ENCODE results near the gene IGLL5. TPM values are rescaled to one million over a fixed set of nuclear protein-coding genes. Genes with fewer than 3 reads are reported as not detected.

The IGLL5 gene
- total and polyA plus RNA-seq, 2 of the 13 experiments (the other 11 are each of a cell fraction or from before 2014, with no cell fraction given): not detected

DNA sequence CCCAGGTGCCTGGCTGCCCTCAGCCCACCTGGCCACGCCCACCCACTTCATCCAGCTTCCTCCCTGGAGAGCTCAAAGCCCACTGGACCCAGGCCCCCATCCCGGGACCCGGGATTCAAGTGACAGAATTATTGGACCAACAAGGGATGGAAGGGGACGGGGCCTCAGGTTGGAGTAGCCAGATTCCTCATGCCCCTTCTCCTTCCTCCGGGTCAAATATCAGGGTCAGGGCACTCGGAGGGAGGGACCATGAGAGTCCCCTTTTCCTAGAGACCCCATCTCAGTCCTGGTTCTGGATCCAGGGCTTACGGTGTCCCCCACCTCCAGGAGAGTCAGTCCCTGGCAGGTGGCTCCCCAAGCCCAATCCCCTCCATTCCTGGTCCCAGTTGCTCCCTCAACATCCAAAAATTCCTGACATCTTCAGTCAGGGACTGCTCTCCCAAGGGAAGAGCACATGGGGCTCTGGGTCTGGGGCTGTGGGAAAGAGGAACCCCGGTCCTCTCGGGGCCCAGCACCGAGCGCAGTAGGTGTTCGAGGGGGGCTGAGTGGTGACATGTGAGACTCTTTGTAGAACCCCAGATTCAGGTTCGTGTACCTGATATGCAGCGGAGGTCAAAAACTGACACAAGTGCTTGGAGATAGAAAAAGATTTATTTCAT lies 37.7 kb downstream of the IGLL5 start:
- no peak overlapping the region for H2AFZ ChIP-seq (ENCODE audit: low read length)
- H3K9ac ChIP-seq (ENCODE audit: insufficient read depth, low read depth, low read length): no peak overlapping the region
- in situ Hi-C loops (cut with HindIII; ENCODE audit: extremely low pct_ligation_motif_present, low pct_unique_long_range_greater_than_20kb) (no loop called here), intact Hi-C loops (cut with micrococcal nuclease; ENCODE audit: unreplicated experiment) (no loop called here)
- ATAC-seq (no peak), FAIRE-seq (no peak), DNase-seq (ENCODE audit: low spot score) (no peak)
- no peak overlapping the region for H3K4me2 ChIP-seq (ENCODE audit: low read depth, low read length)
- no peaks in the 10 kb centered on the region for H3K9me3 ChIP-seq (ENCODE audit: low read length)
- no peaks in the 10 kb centered on the region for H3K36me3 ChIP-seq (replicated peaks in 1 of 2; ENCODE audit: control insufficient read depth in 1 of 2, insufficient read depth in 2 of 2, low read length in 2 of 2)
- no peak overlapping the region for H3K27ac ChIP-seq (ENCODE audit: extremely low read length, insufficient read depth, low read length)
- peaks cover 12 to 58% of the 10 kb centered on the region in 2 experiments; a peak in 4 of 5 replicates for H3K27me3 ChIP-seq (ENCODE audit: control insufficient read depth in 1 of 2, insufficient read depth in 2 of 2, low read length in 2 of 2)
- 18% methylated on average over 12 of the region's 14 CpGs for WGBS (ENCODE audit: low lambda C conversion rate)
- CTCF ChIA-PET (ENCODE audit: low intra/inter-chr PET ratio, low total read pairs): no interaction called here
- no peaks in the 10 kb centered on the region for H4K20me1 ChIP-seq (ENCODE audit: insufficient read depth, low read length)
- POLR2A ChIA-PET: no interaction called here
- H3K79me2 ChIP-seq (ENCODE audit: insufficient read depth, low read length): no peaks in the 10 kb centered on the region
- no peak overlapping the region for H3K4me3 ChIP-seq (replicated peaks in 1 of 3; ENCODE audit: insufficient read depth in 1 of 3, low read depth in 2 of 3, low read length in 3 of 3)
- no peak for TF ChIP-seq SMAD3 (CRISPR knock-in tag; IDR thresholded peaks at IDR 0.05)
- TF ChIP-seq, protein P1, sequence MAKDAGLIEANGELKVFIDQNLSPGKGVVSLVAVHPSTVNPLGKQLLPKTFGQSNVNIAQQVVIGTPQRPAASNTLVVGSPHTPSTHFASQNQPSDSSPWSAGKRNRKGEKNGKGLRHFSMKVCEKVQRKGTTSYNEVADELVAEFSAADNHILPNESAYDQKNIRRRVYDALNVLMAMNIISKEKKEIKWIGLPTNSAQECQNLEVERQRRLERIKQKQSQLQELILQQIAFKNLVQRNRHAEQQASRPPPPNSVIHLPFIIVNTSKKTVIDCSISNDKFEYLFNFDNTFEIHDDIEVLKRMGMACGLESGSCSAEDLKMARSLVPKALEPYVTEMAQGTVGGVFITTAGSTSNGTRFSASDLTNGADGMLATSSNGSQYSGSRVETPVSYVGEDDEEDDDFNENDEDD (CRISPR knock-in tag; IDR thresholded peaks at IDR 0.05; ENCODE audit: borderline replicate concordance): no peak
- TF ChIP-seq ZNF878 (CRISPR knock-in tag; IDR thresholded peaks at IDR 0.05): no peak
- TF ChIP-seq EHMT2 (IDR thresholded peaks at IDR 0.05; ENCODE audit: borderline replicate concordance, low read depth, low read length): no peak
- no peak for TF ChIP-seq TBX3 (IDR thresholded peaks at IDR 0.05; ENCODE audit: borderline replicate concordance)
- H3K4me1 ChIP-seq (ENCODE audit: insufficient read depth, low read length): no peaks in the 10 kb centered on the region
- no TSS peak for BruUV-seq (replicated peaks)

DNA sequence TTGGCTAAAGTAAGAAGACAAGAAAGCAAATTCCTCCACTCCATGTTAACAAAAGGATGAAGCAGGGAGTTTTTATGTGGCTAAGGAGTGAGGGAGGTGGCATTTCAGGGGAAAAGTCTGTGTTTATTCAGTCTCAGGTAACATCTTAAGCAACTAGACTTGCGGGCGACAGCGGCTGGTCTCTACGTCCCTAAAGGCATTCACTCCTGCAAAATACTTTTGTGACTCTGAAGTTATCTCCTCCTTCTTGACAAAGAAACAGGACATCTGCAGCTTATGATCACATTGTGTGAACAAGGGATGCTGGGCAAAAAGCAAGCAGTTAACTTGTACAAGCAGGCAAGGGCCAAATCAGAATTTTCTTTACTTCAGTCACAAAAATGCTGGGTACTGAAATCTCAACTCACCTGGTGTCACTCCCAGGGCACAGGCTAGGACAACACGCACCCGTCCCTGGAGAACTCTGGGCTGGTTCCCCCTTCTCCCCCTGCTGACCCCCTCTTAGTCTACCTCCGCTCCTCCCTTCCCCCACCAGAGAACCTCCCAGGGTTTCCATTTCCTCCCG lies 38.3 kb downstream of the IGLL5 start:
- DNase-seq (ENCODE audit: low spot score) (no peak), ATAC-seq (no peak), FAIRE-seq (no peak)
- no peaks in the 10 kb centered on the region for H3K36me3 ChIP-seq (replicated peaks in 1 of 2; ENCODE audit: control insufficient read depth in 1 of 2, insufficient read depth in 2 of 2, low read length in 2 of 2)
- no peaks in the 10 kb centered on the region for H3K79me2 ChIP-seq (ENCODE audit: insufficient read depth, low read length)
- no peak overlapping the region for H3K27ac ChIP-seq (ENCODE audit: extremely low read length, insufficient read depth, low read length)
- ChIA-PET CTCF (ENCODE audit: low intra/inter-chr PET ratio, low total read pairs) (no interaction called here), POLR2A (no interaction called here)
- in situ Hi-C loops (cut with HindIII; ENCODE audit: extremely low pct_ligation_motif_present, low pct_unique_long_range_greater_than_20kb): no loop called here
- H3K4me3 ChIP-seq (replicated peaks in 1 of 3; ENCODE audit: insufficient read depth in 1 of 3, low read depth in 2 of 3, low read length in 3 of 3): no peak overlapping the region
- 18% methylated on average over 8 of the region's 8 CpGs for WGBS (ENCODE audit: low lambda C conversion rate)
- no peaks in the 10 kb centered on the region for H3K4me1 ChIP-seq (ENCODE audit: insufficient read depth, low read length)
- peaks cover 12 to 57% of the 10 kb centered on the region in 2 experiments; a peak in 4 of 5 replicates for H3K27me3 ChIP-seq (ENCODE audit: control insufficient read depth in 1 of 2, insufficient read depth in 2 of 2, low read length in 2 of 2)
- no TSS peak for BruUV-seq (replicated peaks)
- H3K4me2 ChIP-seq (ENCODE audit: low read depth, low read length): no peak overlapping the region
- H2AFZ ChIP-seq (ENCODE audit: low read length): no peak overlapping the region
- no peaks in the 10 kb centered on the region for H4K20me1 ChIP-seq (ENCODE audit: insufficient read depth, low read length)
- no peaks in the 10 kb centered on the region for H3K9me3 ChIP-seq (ENCODE audit: low read length)
- H3K9ac ChIP-seq (ENCODE audit: insufficient read depth, low read depth, low read length): no peak overlapping the region
- intact Hi-C loops (cut with micrococcal nuclease; ENCODE audit: unreplicated experiment): no loop called here
- TF ChIP-seq, protein P2, sequence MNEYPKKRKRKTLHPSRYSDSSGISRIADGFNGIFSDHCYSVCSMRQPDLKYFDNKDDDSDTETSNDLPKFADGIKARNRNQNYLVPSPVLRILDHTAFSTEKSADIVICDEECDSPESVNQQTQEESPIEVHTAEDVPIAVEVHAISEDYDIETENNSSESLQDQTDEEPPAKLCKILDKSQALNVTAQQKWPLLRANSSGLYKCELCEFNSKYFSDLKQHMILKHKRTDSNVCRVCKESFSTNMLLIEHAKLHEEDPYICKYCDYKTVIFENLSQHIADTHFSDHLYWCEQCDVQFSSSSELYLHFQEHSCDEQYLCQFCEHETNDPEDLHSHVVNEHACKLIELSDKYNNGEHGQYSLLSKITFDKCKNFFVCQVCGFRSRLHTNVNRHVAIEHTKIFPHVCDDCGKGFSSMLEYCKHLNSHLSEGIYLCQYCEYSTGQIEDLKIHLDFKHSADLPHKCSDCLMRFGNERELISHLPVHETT (CRISPR knock-in tag; conservative IDR thresholded peaks at IDR 0.05): no peak
- TF ChIP-seq ZNF572 (CRISPR knock-in tag; IDR thresholded peaks at IDR 0.05) (no peak), HNF4A (CRISPR knock-in tag; IDR thresholded peaks at IDR 0.05) (no peak), CENPT (CRISPR knock-in tag; IDR thresholded peaks at IDR 0.05; ENCODE audit: low read depth) (no peak), NR2F1 (CRISPR knock-in tag; IDR thresholded peaks at IDR 0.05) (no peak), RBM39 (IDR thresholded peaks at IDR 0.05; ENCODE audit: low read depth, low read length, poor library complexity, severe bottlenecking) (no peak)
- TF ChIP-seq, protein P3, sequence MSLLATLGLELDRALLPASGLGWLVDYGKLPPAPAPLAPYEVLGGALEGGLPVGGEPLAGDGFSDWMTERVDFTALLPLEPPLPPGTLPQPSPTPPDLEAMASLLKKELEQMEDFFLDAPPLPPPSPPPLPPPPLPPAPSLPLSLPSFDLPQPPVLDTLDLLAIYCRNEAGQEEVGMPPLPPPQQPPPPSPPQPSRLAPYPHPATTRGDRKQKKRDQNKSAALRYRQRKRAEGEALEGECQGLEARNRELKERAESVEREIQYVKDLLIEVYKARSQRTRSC (CRISPR knock-in tag; IDR thresholded peaks at IDR 0.05; ENCODE audit: low read depth): no peak
- TF ChIP-seq, protein P4, sequence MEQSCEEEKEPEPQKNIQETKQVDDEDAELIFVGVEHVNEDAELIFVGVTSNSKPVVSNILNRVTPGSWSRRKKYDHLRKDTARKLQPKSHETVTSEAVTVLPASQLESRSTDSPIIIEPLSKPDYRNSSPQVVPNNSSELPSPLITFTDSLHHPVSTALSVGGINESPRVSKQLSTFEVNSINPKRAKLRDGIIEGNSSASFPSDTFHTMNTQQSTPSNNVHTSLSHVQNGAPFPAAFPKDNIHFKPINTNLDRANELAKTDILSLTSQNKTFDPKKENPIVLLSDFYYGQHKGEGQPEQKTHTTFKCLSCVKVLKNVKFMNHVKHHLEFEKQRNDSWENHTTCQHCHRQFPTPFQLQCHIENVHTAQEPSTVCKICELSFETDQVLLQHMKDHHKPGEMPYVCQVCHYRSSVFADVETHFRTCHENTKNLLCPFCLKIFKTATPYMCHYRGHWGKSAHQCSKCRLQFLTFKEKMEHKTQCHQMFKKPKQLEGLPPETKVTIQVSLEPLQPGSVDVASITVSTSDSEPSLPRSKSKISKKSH (CRISPR knock-in tag; IDR thresholded peaks at IDR 0.05; ENCODE audit: borderline replicate concordance): no peak
